SIG-M5 treated with dmso at 0.1 percent for 504 hours (cell line): ENCODE data around the gene RAB8B.

Experiments
- DNase-seq: peaks from one replicate; lab custom pipeline; 2025; ENCODE audit not compliant: unreplicated experiment; lab: John Stamatoyannopoulos, UW

RAB8B gene

GRCh38 chr15:63181648-63182047, 7.8 kb upstream of the RAB8B start:
- DNase-seq: no peak

GRCh38 chr15:63185206-63185605, 4.2 kb upstream of the RAB8B start:
- DNase-seq: no peak

GRCh38 chr15:63186065-63186464, 3.3 kb upstream of the RAB8B start:
- peak; percentile 20 for DNase-seq

GRCh38 chr15:63187589-63188226, 1.7 kb upstream of the RAB8B start:
- DNase-seq: no peak

- DNase-seq: no peak
Observed at GRCh38 chr15:63188247-63188925, 1.0 kb upstream of the RAB8B start.

- peak; percentile 83 for DNase-seq
Observed at GRCh38 chr15:63189941-63190768, 749 bp downstream of the RAB8B start.

- peak; percentile 15 for DNase-seq
Observed at GRCh38 chr15:63190769-63191649, 1.6 kb downstream of the RAB8B start.

- DNase-seq: no peak
Observed at GRCh38 chr15:63191895-63192618, 2.7 kb downstream of the RAB8B start.

GRCh38 chr15:63192619-63193206, 3.3 kb downstream of the RAB8B start:
- no peak for DNase-seq

GRCh38 chr15:63194302-63194701, 4.9 kb downstream of the RAB8B start:
- no peak for DNase-seq

GRCh38 chr15:63194880-63195568, 5.6 kb downstream of the RAB8B start:
- no peak for DNase-seq

GRCh38 chr15:63195569-63196015, 6.2 kb downstream of the RAB8B start:
- no peak for DNase-seq

- DNase-seq: no peak
Observed at GRCh38 chr15:63196842-63197241, 7.4 kb downstream of the RAB8B start.

- DNase-seq: no peak
Observed at GRCh38 chr15:63197626-63198025, 8.2 kb downstream of the RAB8B start.

- DNase-seq: no peak
Observed at GRCh38 chr15:63198371-63199250, 9.2 kb downstream of the RAB8B start.

- no peak for DNase-seq
Observed at GRCh38 chr15:63200464-63201249, 11.3 kb downstream of the RAB8B start.

- no peak for DNase-seq
Observed at GRCh38 chr15:63202861-63203260, 13.5 kb downstream of the RAB8B start.
